GM18498 (cell line): ENCODE results near the gene TAGLN3.

ENCODE experiments used
- ATAC-seq: cut with Tn5 transposase; IDR thresholded peaks from one replicate; pipeline ENCODE4 v1.9.1; 2021; ENCODE audit warnings: mild to moderate bottlenecking, moderate library complexity; ENCODE audit not compliant: unreplicated experiment

Gene TAGLN3

DNA sequence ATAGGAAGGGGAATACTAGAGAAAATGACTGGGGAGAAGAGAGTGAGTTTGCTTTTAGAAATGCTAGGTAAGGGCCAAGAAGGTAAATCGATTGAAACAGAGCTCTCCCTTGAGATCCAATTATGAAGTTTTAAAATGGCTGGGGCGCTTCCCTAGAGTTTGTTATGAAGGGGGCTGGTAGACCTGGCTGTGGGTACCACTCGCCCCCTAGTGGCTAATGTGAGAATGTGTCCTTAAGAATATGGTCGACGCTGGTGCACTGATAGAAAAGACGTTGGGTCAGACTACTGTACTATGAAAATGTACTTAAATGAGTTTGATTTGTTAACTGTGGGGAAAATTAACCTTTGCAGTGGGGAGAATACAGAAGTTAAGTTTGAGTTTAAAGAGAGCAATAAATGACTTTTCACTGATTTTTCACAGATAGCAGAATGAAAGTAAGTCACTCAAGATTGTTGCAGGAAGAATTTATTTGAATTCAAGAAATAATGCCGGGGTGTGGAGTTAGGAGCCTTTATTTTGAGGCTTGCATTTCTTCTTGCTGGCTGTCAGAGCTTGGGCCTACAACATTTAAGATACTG is 45.0 kb downstream of the TAGLN3 start:
- ATAC-seq: peak; percentile 86

DNA sequence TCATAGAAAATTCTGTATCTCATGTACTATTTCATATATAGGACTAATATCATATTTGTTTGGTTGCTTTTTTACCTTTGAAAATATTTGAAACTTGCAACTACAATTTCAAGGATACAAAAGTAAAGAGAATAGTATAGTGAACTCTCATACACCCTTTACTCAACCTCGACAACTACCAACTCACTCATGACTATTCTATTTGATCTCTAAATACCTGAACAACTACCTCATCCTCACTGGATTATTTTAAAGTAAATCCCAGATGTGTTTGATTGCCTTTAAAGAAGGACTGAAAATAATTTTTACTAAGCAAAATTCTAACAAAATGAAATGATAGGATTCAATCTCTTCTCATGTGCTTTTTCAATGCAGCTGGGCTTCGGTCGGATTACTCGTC is 47.9 kb downstream of the TAGLN3 start:
- no peak for ATAC-seq

DNA sequence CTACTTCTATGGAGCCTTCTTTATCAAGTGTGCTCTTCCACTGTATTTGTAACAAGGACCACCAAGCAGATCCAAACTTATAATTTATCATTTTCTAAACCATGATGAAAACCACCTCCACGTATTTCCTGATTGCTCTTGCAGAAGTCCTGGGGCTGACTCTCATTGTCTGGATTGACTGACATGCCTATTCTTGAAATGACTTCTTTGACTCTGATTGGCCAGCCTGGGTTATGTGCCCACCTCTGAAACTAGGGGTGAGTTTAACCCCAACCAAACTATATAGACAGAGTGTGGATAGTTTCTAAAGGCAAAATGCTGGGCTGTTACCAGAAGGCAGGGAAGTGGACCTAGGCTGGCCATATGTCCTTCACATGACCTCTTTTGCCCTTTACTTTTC is 48.5 kb downstream of the TAGLN3 start:
- no peak for ATAC-seq

DNA sequence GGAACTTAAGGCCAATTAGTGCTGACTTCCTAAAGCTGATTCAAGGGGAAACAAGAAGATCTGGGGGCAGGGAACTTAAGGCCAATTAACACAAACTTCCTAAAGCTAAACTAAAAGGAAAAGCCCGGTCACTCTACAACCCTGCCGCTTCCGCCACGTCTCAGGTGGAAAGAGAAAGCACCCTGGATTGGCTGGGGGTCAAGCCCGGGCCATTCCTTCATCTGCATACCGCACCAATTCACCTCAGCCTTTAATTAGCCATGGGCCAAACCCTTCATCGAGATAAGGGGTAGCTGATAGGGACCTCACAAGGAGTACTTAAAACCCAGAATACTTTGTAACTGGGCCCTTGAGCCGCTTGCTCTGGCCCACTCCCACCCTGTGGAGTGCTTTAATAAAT is 50.2 kb downstream of the TAGLN3 start:
- no peak for ATAC-seq

DNA sequence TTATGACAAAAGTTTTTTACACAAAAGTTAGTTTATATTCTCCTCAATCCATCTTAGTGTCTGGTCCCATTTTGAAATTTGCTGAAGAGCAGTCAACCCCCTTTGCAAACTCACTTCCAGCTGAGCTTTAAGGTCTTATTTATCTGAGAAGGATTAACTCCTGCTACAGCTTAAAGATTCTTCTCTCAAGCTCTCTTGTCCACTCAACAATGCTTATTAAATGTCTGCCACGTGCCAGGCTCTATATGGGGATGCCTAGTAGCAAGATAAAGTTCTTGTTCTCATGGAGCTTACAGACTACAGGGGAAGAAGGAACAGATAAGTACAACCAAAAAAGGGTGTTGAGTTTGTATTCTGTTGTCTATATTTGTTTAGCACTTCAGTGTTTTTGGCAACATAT is 54.5 kb downstream of the TAGLN3 start:
- ATAC-seq: no peak

DNA sequence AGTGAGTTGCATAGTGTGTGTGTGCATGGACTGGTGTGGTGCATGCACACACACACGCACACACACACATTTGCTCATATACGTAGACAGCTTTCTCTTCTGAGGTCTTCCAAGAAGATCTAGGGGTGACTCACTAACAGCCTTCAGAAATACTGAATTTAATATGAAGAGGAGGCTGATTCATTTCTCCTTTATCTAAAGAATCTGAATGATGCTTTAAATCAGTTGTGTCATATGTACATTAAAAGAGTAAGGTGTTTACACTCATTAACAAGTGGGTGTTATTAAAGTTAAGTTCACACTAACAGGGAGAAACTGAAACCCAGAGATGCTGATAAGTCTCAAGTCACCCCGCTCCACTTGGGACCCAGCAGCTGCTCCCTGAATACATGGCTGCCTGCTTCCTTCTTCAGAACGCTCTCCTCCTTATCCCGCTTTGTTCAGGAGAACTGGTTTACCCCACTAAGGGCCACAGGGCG is 57.8 kb downstream of the TAGLN3 start:
- no peak for ATAC-seq

DNA sequence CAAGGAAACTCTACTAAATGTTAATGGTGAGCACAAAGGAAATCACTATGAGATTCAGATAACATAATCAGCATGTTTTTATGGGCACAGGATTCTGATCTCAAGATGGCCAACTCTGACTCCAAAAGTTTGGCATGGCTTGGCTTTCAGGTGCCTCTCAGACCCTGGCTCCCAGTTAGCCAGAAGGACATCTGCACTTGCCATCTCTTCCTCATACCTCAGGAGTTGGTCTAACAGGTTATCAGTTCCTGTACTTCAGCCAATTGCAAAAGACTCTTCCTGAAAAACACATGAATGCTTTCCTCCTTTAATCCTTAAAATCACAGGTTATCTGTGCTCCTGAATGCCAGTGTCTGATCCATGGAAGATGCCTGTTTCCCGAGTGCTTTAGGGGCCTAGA is 60.8 kb downstream of the TAGLN3 start:
- ATAC-seq: no peak

DNA sequence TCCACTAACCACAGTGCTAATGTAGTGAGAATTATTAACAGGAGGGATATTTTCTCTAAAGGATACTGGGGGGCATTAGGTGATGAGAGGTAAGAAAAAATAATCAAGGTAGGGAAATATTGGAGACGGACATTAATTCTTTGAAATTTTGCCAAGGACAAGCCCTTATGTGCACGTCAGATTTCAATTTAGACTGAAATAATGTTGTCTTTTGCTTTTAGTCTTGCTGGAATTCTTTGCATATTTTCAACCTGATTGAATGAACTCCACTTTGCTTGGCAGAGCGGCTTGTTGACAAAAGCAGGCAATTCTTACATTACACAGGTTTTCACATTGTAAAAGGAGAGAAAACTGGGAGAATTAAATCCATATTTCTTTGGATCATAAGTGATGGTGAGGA is 62.4 kb downstream of the TAGLN3 start:
- no peak for ATAC-seq
